GM12872 (cell line): ENCODE measurements around the gene C2orf80.

Experiments
- TF ChIP-seq, protein P1 (sequence below): IDR thresholded peaks from 3 replicates; pipeline ENCODE4 v1.5.1; 2011; ENCODE audit warnings: low read depth, mild to moderate bottlenecking, low read length, moderate library complexity; ENCODE audit not compliant: insufficient read depth

The C2orf80 gene

DNA sequence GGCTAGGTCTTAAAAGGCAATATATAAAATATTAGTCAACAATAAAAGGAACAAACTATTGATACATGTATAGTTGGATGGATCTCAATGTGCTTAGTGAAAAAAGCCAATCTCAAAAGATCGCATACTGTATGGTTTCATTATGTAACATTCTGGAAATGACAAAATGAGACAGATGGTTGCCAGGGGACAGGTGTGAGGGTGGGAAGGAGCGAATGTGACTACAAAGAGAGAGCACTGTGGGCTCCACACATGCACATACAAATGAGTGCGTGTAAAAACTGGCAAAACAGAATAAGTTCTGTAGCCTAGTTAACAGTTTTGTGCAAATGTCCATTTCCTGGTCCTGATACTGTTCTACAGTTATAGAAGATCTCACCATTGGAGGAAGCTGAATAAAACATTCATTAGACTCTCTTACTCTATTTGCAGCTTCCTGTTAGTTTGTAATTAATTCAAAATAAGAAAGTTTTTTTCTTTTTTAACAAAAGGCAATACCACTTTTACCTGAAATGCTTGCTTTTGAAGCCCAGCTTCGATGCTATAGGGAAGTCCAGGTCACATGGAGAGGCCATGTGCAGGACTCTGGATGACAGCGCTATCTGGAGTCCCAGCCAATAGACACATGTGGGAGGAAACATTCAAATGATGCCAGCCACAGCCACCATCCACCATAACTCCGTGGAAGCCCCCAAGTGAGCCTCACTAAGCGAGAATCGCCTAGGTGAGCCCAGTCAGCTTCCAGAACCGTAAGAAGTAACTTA is 21.0 kb upstream of the C2orf80 start:
- TF ChIP-seq, protein P1, sequence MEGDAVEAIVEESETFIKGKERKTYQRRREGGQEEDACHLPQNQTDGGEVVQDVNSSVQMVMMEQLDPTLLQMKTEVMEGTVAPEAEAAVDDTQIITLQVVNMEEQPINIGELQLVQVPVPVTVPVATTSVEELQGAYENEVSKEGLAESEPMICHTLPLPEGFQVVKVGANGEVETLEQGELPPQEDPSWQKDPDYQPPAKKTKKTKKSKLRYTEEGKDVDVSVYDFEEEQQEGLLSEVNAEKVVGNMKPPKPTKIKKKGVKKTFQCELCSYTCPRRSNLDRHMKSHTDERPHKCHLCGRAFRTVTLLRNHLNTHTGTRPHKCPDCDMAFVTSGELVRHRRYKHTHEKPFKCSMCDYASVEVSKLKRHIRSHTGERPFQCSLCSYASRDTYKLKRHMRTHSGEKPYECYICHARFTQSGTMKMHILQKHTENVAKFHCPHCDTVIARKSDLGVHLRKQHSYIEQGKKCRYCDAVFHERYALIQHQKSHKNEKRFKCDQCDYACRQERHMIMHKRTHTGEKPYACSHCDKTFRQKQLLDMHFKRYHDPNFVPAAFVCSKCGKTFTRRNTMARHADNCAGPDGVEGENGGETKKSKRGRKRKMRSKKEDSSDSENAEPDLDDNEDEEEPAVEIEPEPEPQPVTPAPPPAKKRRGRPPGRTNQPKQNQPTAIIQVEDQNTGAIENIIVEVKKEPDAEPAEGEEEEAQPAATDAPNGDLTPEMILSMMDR: no peak

DNA sequence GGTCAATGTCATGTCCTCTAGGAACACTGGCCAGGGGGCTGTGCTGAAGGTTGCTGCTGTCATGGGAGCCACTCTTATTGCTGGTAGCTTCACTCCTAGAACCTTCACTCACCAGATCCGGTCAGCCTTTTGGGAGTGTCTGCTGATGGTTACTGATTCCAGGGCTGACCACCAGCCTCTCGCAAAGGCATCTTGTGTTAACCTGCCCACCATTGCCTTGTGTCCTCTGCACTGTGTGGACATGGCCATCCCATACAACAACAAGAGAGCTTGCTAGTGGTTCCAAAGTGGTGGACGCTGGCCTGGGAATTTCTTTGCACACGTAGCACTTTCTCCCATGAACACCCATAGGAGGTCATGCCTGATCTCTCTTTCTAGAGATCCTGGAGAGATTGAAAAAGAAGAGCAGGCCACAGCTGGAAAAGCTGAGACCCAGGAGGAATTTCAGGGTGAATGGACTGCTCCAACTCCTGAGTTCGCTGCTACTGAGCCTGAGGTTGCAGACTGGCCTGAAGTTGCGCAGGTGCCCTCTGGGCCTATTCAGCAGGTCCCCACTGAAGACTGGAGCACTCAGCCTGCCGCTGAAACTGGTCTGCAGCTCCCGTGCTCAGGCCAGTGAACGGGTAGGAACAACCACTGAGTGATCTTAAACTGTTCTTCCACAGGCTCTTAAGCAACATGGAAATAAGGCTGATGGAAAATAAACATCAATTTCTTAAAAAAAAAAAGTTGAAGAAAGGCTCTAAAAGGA is 18.7 kb upstream of the C2orf80 start:
- TF ChIP-seq, protein P1: no peak

DNA sequence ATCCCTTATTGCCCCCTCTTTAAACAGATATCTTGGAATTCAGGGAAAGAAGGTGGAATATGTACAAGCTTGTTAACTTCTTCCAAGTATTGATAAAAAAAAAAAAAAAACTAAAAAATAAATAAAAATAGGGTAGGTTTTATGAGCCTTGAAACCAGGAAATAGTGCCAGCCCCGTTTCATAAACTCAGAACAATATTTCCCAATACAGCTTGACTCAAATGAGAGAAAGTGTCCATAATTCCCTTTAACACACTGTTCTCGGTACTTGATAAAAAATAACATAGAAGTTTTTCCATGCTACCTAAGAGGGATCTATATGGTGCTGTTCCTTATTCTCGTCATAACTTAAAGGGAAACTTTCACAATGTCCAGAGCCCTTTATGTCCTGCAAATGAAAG is 17.9 kb upstream of the C2orf80 start:
- TF ChIP-seq, protein P1: no peak

DNA sequence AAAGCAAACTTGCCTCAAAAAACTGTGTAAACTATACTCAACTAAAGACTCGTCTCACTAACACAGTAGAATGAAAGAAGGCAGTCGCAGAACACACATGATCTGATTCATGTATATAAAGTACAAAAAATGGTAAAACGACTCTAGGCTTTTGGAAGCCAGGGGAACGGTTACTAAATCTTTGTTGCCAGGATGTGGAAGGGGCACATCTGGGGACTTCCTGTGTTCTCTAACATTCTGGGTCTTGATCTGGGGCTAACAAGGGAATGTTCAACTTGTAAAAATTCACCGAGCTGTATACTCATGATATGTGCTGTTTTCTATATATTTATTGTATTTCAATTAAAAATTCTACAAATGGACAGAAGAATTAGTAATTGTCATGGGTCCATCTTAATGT is 14.3 kb upstream of the C2orf80 start:
- TF ChIP-seq, protein P1: no peak

DNA sequence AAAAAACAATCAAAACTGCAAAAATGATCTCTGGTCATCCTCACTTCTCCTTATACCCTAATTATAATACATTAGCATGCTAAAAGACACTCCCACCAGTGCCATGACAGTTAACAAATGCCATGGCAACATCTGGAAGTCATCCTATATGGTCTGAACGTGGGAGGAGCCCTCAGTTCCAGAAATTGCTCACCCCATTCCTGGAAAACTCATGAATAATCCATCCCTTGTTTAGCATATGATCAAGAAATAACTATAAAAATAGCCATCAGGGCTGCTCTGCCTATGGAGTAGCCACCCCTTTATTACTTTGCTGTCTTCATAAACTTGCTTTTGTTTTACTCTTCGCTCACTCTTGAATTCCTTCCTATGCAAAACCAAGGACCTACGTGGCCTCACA is 5.7 kb upstream of the C2orf80 start:
- TF ChIP-seq, protein P1: no peak

DNA sequence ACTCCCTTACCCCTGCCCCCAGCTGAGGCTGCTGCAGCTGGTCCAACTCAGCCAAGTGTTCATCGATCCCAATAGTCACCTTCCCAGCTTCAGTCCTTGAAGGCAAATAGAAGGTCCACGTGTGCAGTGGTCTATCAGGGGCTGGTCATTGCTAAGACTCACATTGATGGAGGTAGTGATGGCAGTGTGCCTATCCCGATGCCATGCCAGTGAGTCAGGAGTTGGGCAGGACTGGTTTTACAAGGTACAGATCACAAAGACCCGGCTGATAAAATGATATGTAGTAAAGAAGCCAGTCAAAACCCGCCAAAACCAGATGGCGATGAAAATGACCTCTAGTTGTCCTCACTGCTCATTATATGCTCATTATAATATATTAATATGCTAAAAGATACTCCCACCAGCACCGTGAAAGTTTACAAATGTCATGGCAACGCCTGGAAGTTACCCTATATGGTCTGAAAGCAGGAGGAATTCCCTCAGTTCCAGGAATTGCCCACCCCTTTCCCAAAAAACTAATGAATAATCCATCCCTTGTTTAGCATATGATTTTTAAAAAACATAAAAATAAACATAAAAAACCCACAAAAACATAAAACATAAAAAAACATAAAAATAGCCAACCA is 2.9 kb upstream of the C2orf80 start:
- TF ChIP-seq, protein P1: no peak

DNA sequence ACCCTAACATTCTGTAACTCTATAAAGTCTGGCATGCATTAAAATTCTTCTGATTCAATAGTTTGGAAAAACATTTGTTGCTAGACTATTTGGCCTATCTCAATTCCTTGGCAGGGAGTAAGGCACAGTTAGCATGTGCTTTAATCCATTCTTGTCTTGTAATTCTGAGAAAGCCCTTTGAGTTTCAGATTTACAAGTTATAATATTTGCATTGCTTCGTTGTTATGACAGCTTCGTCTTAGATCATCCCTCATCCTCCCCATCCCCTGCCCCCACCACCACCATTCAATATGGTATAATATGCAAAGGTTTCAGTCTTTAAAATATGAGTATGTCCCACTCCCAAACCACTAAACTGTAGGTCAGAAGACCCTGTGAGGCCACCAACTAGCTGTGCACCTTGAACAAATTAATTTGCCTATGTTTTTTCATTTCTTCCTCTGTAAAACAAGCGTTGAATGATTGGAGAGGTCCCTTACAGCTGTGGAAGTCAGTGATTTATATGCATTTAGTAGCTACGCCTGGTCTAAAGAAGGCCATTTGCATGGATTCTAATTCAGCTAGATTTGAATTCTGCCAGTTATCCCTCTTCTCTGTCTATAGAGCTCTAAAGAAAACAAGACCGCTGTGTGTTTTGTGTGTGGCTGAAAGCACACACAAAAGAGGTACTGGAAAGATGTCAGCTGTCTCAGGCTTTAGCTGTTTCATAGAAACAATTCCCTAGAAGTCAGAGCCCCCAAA is 591 bp downstream of the C2orf80 start:
- TF ChIP-seq, protein P1: no peak
